Stimulated activated CD4-positive, alpha-beta T cell treated with anti-CD3 and anti-CD28 coated beads, TNF-alpha, amount 100 ng/mL, for 24 hours (primary cell): Measurements from ENCODE around the gene SEPTIN11.

Source experiments
- DNase-seq, 3 experiments: peaks; one replicate each; pipeline ENCODE4 v3.0.0-alpha.2; 2020; ENCODE audit warnings: low read depth in 3 of 3

The SEPTIN11 gene

DNA sequence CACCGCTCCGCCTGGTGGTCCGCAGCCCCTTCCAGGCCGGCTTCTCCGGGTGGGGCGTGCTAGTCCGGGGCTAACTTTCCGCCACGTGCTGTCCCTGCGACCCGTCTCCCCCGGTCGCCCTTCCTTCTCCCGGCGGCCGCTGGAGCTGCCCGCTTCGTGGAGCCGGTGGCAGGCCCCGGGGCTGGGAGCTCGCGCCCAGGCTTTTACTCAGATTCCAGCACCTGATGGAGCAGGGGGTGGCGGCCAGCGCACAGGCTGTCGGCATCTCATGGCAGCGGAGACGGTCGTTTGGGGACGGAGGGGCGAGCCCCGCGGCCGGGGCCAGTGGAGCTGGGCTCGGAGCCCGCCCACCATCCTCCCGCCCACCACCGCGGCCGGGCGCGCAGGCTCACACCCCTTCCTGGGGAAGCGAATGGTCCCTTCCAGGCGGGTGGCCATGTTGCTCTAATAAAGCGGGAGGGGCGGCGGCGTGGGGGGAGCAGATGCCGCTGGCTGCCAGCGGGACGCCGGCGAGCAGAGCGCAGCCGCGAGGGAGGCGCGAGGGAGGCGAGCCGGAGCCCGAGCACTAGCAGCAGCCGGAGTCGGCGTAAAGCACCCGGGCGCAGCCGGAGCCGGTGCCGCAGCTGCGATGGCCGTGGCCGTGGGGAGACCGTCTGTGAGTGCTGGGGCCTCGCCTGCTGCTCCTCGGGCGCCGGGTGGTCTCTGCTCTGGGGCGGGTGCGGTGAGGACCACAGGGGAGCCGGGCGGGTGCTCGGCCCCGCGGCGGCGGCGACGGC is at the start of gene SEPTIN11:
Gene SEPTIN11, plus strand, starts transcription at position 477 of the 776 bp plus-strand sequence. Its CDS starts 152 bp downstream, at position 629.
- peak; percentile 58 to 73 (median 70) for DNase-seq

DNA sequence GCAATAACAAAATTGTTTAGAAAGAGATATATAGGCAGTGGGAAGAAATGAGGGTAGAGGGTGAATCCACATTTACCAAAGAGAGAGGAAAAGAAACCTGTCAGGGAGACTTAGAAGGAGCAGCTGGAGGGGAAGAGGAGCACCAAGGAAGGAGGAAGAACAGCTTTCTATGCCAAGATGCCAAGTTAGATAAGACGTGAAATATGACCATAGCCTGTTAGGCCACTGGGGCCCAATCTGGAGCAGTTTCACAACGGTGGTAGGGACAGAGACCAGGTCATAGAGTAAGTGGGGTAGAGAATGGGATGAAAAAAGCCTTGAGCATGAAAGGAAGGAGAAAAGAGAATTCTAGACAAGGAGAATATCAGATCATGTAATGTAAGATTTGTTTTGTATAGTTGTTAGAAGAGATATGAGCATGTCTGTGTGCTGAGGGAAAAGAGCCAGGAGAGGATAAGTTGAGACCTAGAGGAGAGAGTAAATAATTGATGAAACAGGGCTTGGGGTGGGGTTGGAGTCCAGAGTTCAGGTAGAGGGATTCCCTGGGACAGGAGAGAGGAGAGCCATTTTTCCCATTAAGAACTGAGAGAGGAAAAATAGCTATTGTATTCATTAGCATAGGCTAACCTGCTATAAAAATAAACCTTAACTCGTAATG is 47.2 kb upstream of the SEPTIN11 start:
- DNase-seq: no peak

DNA sequence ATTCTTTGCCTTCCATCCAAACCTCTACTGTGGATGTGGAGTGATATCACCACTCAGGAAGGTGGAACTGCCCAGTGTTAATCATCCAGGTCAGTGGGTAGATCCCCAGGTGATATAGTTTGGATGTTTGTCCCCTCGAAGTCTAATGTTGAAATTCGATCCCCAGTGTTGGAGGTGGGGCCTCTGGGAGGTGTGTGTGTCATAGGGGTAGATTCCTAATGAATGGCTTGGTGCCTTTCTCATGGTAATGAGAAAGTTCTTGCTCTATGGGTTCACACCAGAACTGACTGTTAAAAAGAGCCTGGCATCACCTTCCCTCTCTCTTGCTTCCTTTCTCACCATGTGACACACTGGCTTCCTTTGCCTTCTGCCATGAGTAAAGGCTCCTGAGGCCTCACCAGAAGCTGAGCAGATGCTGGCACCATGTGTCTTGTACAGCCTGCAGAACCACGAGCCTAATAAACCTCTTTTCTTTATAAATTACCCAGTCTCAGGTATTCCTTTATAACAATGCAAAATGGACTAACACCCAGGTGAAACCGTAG is 44.8 kb upstream of the SEPTIN11 start:
- DNase-seq: no peak

DNA sequence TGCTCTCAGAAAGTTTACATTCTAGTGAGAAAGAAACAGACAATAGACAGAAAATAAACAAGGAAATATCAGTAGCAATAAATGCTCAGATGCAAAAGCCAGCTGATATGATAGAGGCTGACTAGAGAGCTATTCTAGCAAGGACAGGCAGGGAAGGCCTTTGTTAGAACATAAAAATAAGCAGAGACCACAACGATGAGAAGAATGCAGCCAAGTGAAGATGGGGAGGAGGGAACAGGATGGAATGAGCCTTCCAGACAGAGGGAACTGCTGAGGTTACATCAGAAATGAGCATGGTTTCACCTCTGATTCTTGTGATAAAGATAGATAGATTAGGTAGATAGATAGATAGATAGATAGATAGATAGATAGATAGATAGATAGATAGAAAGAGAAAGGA is 44.0 kb upstream of the SEPTIN11 start:
- no peak for DNase-seq

DNA sequence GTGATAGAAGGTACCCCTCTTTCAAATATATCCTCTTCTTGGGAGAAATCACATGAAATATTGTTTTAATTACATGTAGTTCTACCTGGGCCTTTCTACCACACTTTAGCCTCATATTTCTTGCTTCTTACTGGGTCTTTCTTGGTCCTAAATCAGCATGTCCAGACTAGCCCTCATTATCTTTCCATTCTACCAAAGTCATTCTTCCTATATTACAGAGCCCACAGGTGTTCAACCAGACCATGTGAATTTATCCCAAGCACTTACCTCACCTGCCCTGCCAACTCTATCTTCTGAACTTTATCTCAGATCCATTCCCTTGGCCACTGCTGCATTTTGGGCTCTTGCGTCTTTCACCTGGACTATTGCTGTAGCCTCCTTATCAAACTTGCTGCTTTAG is 39.8 kb upstream of the SEPTIN11 start:
- DNase-seq: no peak

GRCh38 chr4:76920715-76921114 is 28.8 kb upstream of the SEPTIN11 start:
- no peak for DNase-seq

DNA sequence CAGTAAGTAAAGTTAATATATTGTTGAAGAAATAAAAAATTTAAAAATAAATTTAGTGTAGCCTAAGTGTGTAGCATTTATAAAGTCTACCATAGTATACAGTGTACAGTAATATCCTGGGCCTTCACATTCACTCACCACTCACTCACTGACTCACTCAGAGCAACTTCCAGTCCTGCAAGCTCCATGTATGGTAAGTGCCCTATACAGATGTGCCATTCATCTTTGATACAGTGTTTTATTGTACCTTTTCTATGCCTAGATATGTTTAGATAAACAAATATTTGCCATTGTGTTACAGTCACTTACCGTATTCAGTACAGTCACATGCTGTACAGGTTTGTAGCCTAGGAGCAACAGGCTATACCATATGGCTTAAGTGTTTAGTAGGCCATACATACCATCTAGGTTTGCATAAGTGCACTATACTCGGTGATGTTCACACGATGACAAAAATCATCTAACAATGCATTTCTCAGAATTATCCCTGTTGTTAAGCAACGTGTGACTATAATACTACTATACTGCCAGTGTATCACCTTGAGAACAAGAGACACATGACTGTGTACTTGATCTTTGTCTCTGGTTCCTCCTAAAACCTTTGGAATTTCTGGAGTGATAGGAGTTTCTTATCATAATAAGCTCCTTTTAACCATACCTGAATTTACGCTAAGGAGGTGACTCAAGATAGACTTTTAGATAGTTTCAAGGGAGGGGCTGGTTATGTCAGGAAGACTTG is 25.8 kb upstream of the SEPTIN11 start:
- DNase-seq: no peak

GRCh38 chr4:76926841-76927240 is 22.7 kb upstream of the SEPTIN11 start:
- DNase-seq: no peak

- no peak for DNase-seq
These were observed 18.9 kb upstream of the SEPTIN11 start for GRCh38 chr4:76930685-76931084.

GRCh38 chr4:76931087-76931486 is 18.5 kb upstream of the SEPTIN11 start:
- DNase-seq: no peak

DNA sequence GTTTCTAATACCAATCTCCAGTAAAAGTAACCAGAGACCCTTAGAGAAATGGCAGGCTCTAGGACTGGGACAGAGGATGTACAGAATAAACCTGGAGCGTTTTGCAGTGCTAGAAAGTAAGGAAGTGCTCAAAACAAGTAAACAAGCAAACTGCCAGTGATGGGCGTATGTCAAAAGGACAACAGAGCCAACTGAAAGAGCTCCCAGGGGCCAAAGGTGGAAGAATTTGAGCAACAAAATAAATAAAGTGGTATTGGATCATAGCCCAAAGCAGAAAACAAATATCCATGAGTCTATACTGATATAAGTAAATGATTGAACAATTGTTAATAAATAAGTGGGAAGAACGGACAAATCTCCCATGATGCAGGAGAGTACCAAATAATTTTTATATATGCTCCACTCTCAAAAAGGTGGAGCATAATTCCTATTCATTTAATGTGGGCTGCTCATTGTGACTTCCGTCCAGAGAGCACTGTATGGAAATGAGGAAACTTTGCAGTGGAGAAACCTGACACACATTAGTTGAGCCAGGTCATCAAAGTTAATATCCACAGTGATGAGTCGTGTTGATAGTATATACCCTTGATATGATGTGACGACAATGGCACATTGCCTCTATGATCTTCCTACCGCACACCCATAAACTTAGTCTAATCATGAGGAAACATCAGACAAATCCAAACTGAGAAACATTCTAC is 17.8 kb upstream of the SEPTIN11 start:
- no peak for DNase-seq

DNA sequence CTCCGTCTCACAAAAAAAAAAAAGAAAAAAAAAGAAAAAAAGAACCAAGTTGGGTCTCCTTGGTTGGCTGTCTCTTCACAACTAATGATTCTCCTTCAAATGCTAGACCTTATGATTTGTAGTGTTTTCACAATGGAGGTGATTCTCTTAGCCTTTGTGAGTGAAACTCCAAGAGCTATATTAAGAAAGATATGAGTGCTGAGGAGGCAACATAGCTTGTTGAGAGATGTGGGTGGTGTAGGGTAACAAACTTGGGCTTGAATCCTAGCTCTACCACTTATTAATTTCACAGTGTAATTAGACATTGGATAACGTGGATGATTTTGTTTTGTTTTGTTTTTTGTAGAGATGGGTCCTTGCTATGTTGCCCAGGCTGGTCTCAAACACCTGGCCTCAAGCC is 10.4 kb upstream of the SEPTIN11 start:
- DNase-seq: no peak

DNA sequence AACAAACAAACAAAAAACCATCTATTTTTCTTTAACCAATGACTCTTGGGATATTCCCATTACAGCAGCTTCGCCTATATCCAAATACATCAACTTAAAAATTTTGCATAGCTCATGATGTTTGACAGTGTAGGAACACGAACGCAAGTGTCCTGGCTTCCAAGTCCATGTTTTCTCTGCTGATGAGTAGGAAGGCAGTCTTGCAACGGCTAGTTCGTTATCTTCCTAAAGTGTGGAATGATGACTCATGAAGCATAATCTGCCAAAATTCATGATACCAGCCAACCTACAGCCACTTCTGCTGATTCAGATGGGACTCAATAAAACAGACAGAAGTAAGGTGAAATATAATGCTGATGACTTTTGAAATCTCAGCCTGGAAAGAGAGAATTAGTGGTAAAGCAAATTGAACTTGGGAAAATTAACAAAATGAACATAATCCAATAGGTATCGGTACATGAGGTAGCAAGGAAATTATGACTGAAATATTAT is 6.4 kb upstream of the SEPTIN11 start:
- DNase-seq: no peak

- DNase-seq: no peak
These were observed 5.8 kb upstream of the SEPTIN11 start for GRCh38 chr4:76943790-76944189.

- DNase-seq: no peak
These were observed 2.2 kb upstream of the SEPTIN11 start for GRCh38 chr4:76947369-76947768.

DNA sequence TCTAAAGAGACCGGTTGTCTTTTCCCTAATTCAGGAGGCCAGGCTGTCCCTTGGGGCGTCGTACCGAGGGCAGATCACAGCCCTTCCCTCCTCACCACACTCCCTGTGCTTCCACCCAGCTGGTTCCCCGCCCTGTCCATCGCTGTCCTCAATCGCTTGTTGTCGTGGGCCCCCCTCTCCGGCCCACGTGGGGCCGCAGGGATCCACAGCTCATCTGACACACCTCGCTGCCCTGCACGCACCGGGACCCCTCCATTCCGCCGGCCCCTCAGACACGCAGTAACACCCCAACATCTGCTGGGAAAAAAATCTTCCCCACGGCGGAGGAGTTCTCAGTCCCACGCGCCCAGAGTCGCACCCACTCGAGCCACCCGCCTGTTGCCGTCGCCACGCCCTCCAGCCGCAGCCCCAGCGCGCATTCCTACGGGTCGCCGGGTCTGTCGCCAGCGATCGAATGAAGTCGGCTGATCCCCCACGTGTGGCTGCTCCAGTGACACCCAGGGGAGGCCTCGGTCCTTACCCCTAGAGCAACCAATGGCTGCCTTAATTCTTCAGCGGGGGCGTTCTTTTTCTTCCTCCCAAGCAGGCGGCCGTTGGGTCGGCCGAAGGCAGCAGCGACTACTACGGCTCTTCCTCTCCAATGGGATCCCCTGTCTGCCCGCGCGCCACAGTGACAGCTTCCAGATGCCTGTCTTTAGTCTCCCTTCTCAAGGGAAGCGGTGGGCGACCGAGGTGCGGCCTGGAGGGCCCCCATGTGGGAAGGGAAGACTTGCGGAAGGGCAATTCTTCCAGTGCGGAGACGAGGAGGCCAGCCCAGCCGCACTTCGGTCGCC is 893 bp upstream of the SEPTIN11 start:
- peak in 2 of 3 experiments; percentile 18 to 54 for DNase-seq

DNA sequence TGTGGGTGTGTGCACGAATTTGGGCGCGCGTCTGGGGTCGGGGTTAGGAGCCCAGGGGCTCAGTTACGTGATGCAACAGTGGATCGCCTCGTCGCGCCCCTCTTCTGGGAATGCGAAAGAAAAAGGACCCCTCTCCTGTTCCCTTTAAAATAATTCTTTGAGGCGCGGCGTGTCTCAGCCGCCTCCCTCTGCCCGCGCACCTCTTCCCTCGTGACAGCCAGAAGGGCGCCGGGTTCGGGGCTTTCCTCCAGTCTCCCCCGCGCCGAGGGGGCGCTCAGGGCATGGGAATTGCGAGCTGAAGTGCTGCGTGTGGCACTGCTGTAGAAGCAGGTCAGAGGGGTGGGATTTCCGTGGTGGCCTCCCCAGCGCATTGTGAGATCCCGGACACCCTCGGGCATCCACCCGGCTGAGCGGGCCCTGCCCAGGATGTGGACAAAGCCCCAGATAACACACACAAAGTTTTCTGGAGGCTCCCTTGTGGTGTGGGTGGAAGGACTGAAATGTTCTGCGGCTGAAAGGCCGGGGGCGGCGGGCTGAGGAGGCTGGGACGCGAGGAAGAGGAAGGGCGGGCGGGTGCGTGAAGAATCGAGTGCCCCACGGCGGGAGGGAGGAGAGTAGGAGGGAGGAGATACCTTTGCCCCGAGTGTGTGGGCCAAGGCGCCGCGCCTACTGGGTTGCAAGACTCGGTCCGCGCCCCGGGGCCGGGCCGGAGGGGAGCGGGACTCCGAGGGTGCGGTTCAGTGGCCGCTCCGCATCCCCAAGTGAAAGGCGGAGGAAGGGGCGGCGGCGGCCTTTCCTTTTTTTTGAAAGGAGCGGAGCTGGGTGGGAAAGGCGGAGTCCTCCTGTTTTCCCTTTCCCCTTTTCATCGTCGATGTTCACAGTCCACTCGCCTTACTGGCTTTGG is 752 bp downstream of the SEPTIN11 start:
- DNase-seq: peak in 1 of 3 experiments; percentile 63

DNA sequence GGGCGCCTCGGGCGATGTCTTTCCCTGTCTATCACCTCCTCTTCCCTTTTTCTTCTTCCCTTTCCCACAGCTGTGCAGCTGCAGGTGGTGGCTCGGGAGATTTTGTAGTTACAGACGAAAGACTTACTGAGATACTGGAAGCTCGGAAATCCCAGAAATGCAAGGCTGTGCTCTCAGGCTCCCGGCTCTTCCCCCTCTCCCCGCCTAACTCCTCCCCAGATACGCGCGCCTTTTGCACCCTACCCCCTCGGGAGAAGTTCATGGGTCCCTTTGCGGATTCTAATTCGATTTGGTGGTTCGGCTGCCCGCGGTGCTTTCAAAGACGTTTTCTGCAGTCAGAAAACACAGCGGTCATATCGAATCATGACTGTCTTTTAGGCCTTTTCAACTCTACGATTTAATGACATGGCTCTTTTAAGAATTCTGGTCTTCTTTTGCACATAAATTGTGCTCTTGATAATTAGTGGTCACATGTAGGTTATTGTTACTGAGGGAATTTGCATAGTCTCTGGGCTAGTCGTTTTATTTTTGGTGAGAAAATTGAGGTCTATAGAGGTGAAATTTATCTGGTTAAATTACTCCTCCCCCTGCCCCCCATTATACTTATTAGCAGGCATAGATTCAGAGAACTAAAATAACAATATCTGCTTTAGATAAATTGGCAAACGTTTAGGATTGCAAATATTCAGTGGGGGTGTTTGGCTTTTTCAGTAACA is 1.6 kb downstream of the SEPTIN11 start:
- DNase-seq: no peak

GRCh38 chr4:76951672-76952010 is 2.1 kb downstream of the SEPTIN11 start:
- DNase-seq: no peak
